ENCODE measurements around the gene RWDD3. TPM values are rescaled to one million over a fixed set of nuclear protein-coding genes. Genes with fewer than 3 reads are reported as not detected.

The RWDD3 gene
- total RNA-seq, 2 experiments from 2014 or later: 16.8 to 17.1 TPM

GRCh38 chr1:95232646-95233318, 1.2 kb upstream of the RWDD3 start:
- Mint-ChIP-seq H3K4me1 (ENCODE audit: low read depth) (peaks cover 24% of the 10 kb centered on the region), H3K27ac (no peak overlapping the region), H3K4me3 (peak overlapping the region; percentile 91), H3K9me3 (ENCODE audit: insufficient read depth) (no peaks in the 10 kb centered on the region), H3K27me3 (ENCODE audit: low read depth) (peaks cover 17% of the 10 kb centered on the region), H3K36me3 (ENCODE audit: low read depth) (peaks cover 21% of the 10 kb centered on the region)
- ChIA-PET CTCF (interaction anchor here (1.2 to 2.0 kb wide), 8 partner anchors 10 to 378 kb away, joined by 3 to 21 read pairs (median 8); no protein-coding TSS in a partner anchor), POLR2A (no interaction called here)
- DNase-seq (no peak), ATAC-seq (no peak)

GRCh38 chr1:95233319-95233736, 682 bp upstream of the RWDD3 start:
- peaks cover 17% of the 10 kb centered on the region for H3K27me3 Mint-ChIP-seq (ENCODE audit: low read depth)
- POLR2A ChIA-PET: interaction anchor here (0.5 to 1.4 kb wide), 8 partner anchors 10 to 380 kb away, joined by 3 to 9 read pairs (median 3); partner anchors contain the start of genes ALG14 and TLCD4
- no peak for DNase-seq
- H3K27ac Mint-ChIP-seq: peak overlapping the region; percentile 68
- H3K4me3 Mint-ChIP-seq: peak overlapping the region; percentile 91
- H3K4me1 Mint-ChIP-seq (ENCODE audit: low read depth): peaks cover 26% of the 10 kb centered on the region
- CTCF ChIA-PET: interaction anchor here (1.0 to 2.0 kb wide), 20 partner anchors 8 to 379 kb away, joined by 3 to 21 read pairs (median 5); partner anchors contain the start of gene ALG14
- no peak for ATAC-seq
- H3K36me3 Mint-ChIP-seq (ENCODE audit: low read depth): peaks cover 22% of the 10 kb centered on the region
- H3K9me3 Mint-ChIP-seq (ENCODE audit: insufficient read depth): no peaks in the 10 kb centered on the region

- ChIA-PET CTCF (no interaction called here), POLR2A (no interaction called here)
- Mint-ChIP-seq H3K4me3 (no peak overlapping the region), H3K27me3 (ENCODE audit: low read depth) (peaks cover 4% of the 10 kb centered on the region), H3K9me3 (ENCODE audit: insufficient read depth) (no peaks in the 10 kb centered on the region), H3K27ac (no peak overlapping the region), H3K36me3 (ENCODE audit: low read depth) (peaks cover 55% of the 10 kb centered on the region), H3K4me1 (ENCODE audit: low read depth) (peaks cover 26% of the 10 kb centered on the region)
- no peak for DNase-seq
- no peak for ATAC-seq
These were observed 3.0 kb downstream of the RWDD3 start for GRCh38 chr1:95236784-95237575.

GRCh38 chr1:95237981-95238703, 4.1 kb downstream of the RWDD3 start:
- H3K36me3 Mint-ChIP-seq (ENCODE audit: low read depth): peaks cover 62% of the 10 kb centered on the region
- H3K27me3 Mint-ChIP-seq (ENCODE audit: low read depth): no peaks in the 10 kb centered on the region
- ChIA-PET POLR2A (no interaction called here), CTCF (interaction anchor here (2.5 kb wide), 1 partner anchor 154 kb away, joined by 9 read pairs; no protein-coding TSS in a partner anchor)
- H3K4me3 Mint-ChIP-seq: no peak overlapping the region
- H3K4me1 Mint-ChIP-seq (ENCODE audit: low read depth): peaks cover 24% of the 10 kb centered on the region
- ATAC-seq (no peak), DNase-seq (no peak)
- no peaks in the 10 kb centered on the region for H3K9me3 Mint-ChIP-seq (ENCODE audit: insufficient read depth)
- peak overlapping the region; percentile 45 for H3K27ac Mint-ChIP-seq

- Mint-ChIP-seq H3K27ac (no peak overlapping the region), H3K9me3 (ENCODE audit: insufficient read depth) (no peaks in the 10 kb centered on the region), H3K4me3 (no peak overlapping the region), H3K27me3 (ENCODE audit: low read depth) (no peaks in the 10 kb centered on the region), H3K36me3 (ENCODE audit: low read depth) (peaks cover 46% of the 10 kb centered on the region), H3K4me1 (ENCODE audit: low read depth) (no peaks in the 10 kb centered on the region)
- POLR2A ChIA-PET: interaction anchor here (1.4 kb wide), 1 partner anchor 11 kb away, joined by 7 read pairs; the partner anchor contains the start of gene RWDD3
- CTCF ChIA-PET: interaction anchor here (1.6 to 4.2 kb wide), 4 partner anchors 11 to 161 kb away, joined by 4 to 20 read pairs (median 6); partner anchors contain the start of gene RWDD3
- ATAC-seq (no peak), DNase-seq (no peak)
These were observed 11.0 kb downstream of the RWDD3 start for GRCh38 chr1:95245029-95245428.

GRCh38 chr1:95246511-95246910, 12.5 kb downstream of the RWDD3 start:
- ChIA-PET POLR2A (no interaction called here), CTCF (interaction anchor here (1.6 to 4.2 kb wide), 2 partner anchors 13 to 162 kb away, joined by 6 to 20 read pairs; partner anchors contain the start of gene RWDD3)
- no peak overlapping the region for H3K4me3 Mint-ChIP-seq
- no peaks in the 10 kb centered on the region for H3K9me3 Mint-ChIP-seq (ENCODE audit: insufficient read depth)
- peaks cover 32% of the 10 kb centered on the region for H3K36me3 Mint-ChIP-seq (ENCODE audit: low read depth)
- H3K27me3 Mint-ChIP-seq (ENCODE audit: low read depth): no peaks in the 10 kb centered on the region
- H3K4me1 Mint-ChIP-seq (ENCODE audit: low read depth): no peaks in the 10 kb centered on the region
- ATAC-seq: no peak
- H3K27ac Mint-ChIP-seq: no peak overlapping the region
- no peak for DNase-seq

- H3K36me3 Mint-ChIP-seq (ENCODE audit: low read depth): peaks cover 30% of the 10 kb centered on the region
- no peaks in the 10 kb centered on the region for H3K27me3 Mint-ChIP-seq (ENCODE audit: low read depth)
- H3K4me1 Mint-ChIP-seq (ENCODE audit: low read depth): no peaks in the 10 kb centered on the region
- H3K27ac Mint-ChIP-seq: no peak overlapping the region
- no peak for ATAC-seq
- POLR2A ChIA-PET: no interaction called here
- CTCF ChIA-PET: no interaction called here
- no peak overlapping the region for H3K4me3 Mint-ChIP-seq
- no peak for DNase-seq
- no peaks in the 10 kb centered on the region for H3K9me3 Mint-ChIP-seq (ENCODE audit: insufficient read depth)
These were observed 13.6 kb downstream of the RWDD3 start for GRCh38 chr1:95247607-95248006.

- Mint-ChIP-seq H3K9me3 (ENCODE audit: insufficient read depth) (no peaks in the 10 kb centered on the region), H3K4me3 (no peak overlapping the region), H3K36me3 (ENCODE audit: low read depth) (peaks cover 18% of the 10 kb centered on the region), H3K27ac (no peak overlapping the region), H3K4me1 (ENCODE audit: low read depth) (no peaks in the 10 kb centered on the region), H3K27me3 (ENCODE audit: low read depth) (no peaks in the 10 kb centered on the region)
- POLR2A ChIA-PET: no interaction called here
- no peak for DNase-seq
- ATAC-seq: no peak
- CTCF ChIA-PET: interaction anchor here (0.7 to 1.7 kb wide), 2 partner anchors 16 kb away, joined by 3 to 9 read pairs; partner anchors contain the start of gene RWDD3
These were observed 15.9 kb downstream of the RWDD3 start for GRCh38 chr1:95249916-95250315.

- Mint-ChIP-seq H3K4me3 (no peak overlapping the region), H3K27ac (no peak overlapping the region), H3K27me3 (ENCODE audit: low read depth) (no peaks in the 10 kb centered on the region), H3K36me3 (ENCODE audit: low read depth) (peaks cover 14% of the 10 kb centered on the region), H3K4me1 (ENCODE audit: low read depth) (no peaks in the 10 kb centered on the region), H3K9me3 (ENCODE audit: insufficient read depth) (no peaks in the 10 kb centered on the region)
- POLR2A ChIA-PET: no interaction called here
- ATAC-seq (no peak), DNase-seq (no peak)
- CTCF ChIA-PET: no interaction called here
These were observed 18.4 kb downstream of the RWDD3 start for GRCh38 chr1:95252422-95252821.

GRCh38 chr1:95254959-95255358, 20.9 kb downstream of the RWDD3 start:
- Mint-ChIP-seq H3K27me3 (ENCODE audit: low read depth) (no peaks in the 10 kb centered on the region), H3K27ac (no peak overlapping the region), H3K4me1 (ENCODE audit: low read depth) (no peaks in the 10 kb centered on the region), H3K36me3 (ENCODE audit: low read depth) (peaks cover 9% of the 10 kb centered on the region), H3K9me3 (ENCODE audit: insufficient read depth) (no peaks in the 10 kb centered on the region), H3K4me3 (no peak overlapping the region)
- CTCF ChIA-PET: no interaction called here
- DNase-seq (no peak), ATAC-seq (no peak)
- POLR2A ChIA-PET: no interaction called here

- ChIA-PET POLR2A (no interaction called here), CTCF (no interaction called here)
- ATAC-seq (no peak), DNase-seq (no peak)
- Mint-ChIP-seq H3K27me3 (ENCODE audit: low read depth) (no peaks in the 10 kb centered on the region), H3K9me3 (ENCODE audit: insufficient read depth) (no peaks in the 10 kb centered on the region), H3K4me3 (no peak overlapping the region), H3K27ac (no peak overlapping the region), H3K4me1 (ENCODE audit: low read depth) (no peaks in the 10 kb centered on the region), H3K36me3 (ENCODE audit: low read depth) (peaks cover 9% of the 10 kb centered on the region)
These were observed 21.8 kb downstream of the RWDD3 start for GRCh38 chr1:95255826-95256225.
